AG09319 (cell line): ENCODE measurements around the gene CAPN15.

Source experiments
- DNase-seq: peaks from one replicate; pipeline ENCODE4 v3.0.0-alpha.2; 2010; ENCODE audit warnings: low read depth; ENCODE audit errors: extremely low read depth
- CTCF ChIP-seq: IDR thresholded peaks from 2 replicates; pipeline ENCODE4 v1.5.1; 2011; ENCODE audit warnings: low read depth, mild to moderate bottlenecking, inconsistent platforms, low read length, moderate library complexity

CAPN15 gene

GRCh38 chr16:510066-510825, 17.3 kb upstream of the CAPN15 start:
- no peak for TF ChIP-seq CTCF
- no peak for DNase-seq

- DNase-seq, result no peak
- TF ChIP-seq CTCF, result no peak
Observed at GRCh38 chr16:512802-513201, 14.7 kb upstream of the CAPN15 start.

GRCh38 chr16:513950-514349, 13.6 kb upstream of the CAPN15 start:
- TF ChIP-seq CTCF, result no peak
- DNase-seq, result no peak

GRCh38 chr16:515175-515938, 12.2 kb upstream of the CAPN15 start:
- TF ChIP-seq CTCF, result no peak
- no peak for DNase-seq

GRCh38 chr16:515939-516226, 11.6 kb upstream of the CAPN15 start:
- TF ChIP-seq CTCF, result no peak
- no peak for DNase-seq

- no peak for TF ChIP-seq CTCF
- no peak for DNase-seq
Observed at GRCh38 chr16:516301-516700, 11.2 kb upstream of the CAPN15 start.

GRCh38 chr16:518858-519257, 8.7 kb upstream of the CAPN15 start:
- DNase-seq, result no peak
- TF ChIP-seq CTCF, result no peak
